ENCODE measurements around the gene VPS37C.

DNA sequence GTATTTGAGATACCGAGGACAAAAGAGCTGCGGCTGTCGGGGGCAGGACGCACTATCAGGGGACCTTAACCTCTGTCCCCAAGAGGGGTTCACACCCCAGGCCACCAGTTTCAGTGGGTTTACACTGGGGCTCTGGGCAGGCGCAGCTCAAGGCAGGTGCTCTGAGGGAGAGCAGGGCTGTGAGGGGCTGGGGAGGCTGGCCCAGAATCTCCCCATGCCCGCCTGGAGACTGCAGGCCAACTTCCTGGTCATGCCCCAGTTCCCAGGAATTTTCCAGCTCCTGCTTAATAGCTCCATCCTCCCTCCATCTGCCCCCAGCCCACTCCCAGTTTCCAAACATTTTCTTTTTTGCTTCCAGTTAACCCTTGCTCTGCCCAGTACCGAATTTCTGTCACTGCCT is 34.5 kb upstream of the VPS37C start:
- TF ChIP-seq, protein P1, sequence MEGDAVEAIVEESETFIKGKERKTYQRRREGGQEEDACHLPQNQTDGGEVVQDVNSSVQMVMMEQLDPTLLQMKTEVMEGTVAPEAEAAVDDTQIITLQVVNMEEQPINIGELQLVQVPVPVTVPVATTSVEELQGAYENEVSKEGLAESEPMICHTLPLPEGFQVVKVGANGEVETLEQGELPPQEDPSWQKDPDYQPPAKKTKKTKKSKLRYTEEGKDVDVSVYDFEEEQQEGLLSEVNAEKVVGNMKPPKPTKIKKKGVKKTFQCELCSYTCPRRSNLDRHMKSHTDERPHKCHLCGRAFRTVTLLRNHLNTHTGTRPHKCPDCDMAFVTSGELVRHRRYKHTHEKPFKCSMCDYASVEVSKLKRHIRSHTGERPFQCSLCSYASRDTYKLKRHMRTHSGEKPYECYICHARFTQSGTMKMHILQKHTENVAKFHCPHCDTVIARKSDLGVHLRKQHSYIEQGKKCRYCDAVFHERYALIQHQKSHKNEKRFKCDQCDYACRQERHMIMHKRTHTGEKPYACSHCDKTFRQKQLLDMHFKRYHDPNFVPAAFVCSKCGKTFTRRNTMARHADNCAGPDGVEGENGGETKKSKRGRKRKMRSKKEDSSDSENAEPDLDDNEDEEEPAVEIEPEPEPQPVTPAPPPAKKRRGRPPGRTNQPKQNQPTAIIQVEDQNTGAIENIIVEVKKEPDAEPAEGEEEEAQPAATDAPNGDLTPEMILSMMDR (IDR thresholded peaks at IDR 0.05), result no peak
- no peak for TF ChIP-seq POLR2A (IDR thresholded peaks at IDR 0.05)
